ENCODE results near the gene ACSS3.

- TF ChIP-seq EZH2 (IDR thresholded peaks at IDR 0.05; ENCODE audit: borderline replicate concordance, low read length) (no peak), CTCF (IDR thresholded peaks at IDR 0.05; ENCODE audit: low read length) (no peak)
Observed at GRCh38 chr12:81105687-81106086, 27.8 kb downstream of the ACSS3 start.
